HepG2 (cell line): ENCODE results near the gene NEK7. TPM values are rescaled to one million over a fixed set of nuclear protein-coding genes. Genes with fewer than 3 reads are reported as not detected.

ENCODE experiments used
- CTCF ChIP-seq: sonication (generic); formaldehyde crosslinking; IDR thresholded peaks from 2 replicates; pipeline ENCODE4 v1.5.0; 2020; ENCODE audit warnings: mild to moderate bottlenecking, missing genetic modification reagents, moderate library complexity
- HMGXB3 ChIP-seq: sonication (generic); formaldehyde crosslinking; IDR thresholded peaks from 2 replicates; pipeline ENCODE4 v1.4.0; 2020; ENCODE audit warnings: missing genetic modification reagents, borderline replicate concordance
- HNF4A ChIP-seq: sonication (generic); formaldehyde crosslinking; IDR thresholded peaks from 2 replicates; pipeline ENCODE4 v1.4.0; 2020; ENCODE audit warnings: missing genetic modification reagents
- MED13 ChIP-seq: sonication (generic); formaldehyde crosslinking; IDR thresholded peaks from 2 replicates; pipeline ENCODE4 v1.5.0; 2020; ENCODE audit warnings: missing genetic modification reagents
- MYC ChIP-seq: sonication (generic); formaldehyde crosslinking; IDR thresholded peaks from 2 replicates; pipeline ENCODE4 v1.9.0; 2021; ENCODE audit warnings: missing genetic modification reagents, borderline replicate concordance
- PAXIP1 ChIP-seq: sonication (generic); formaldehyde crosslinking; conservative IDR thresholded peaks from 2 replicates; pipeline ENCODE4 v1.4.0; 2020; ENCODE audit warnings: mild to moderate bottlenecking, missing genetic modification reagents, moderate library complexity
- RARA ChIP-seq: IDR thresholded peaks from 2 replicates; pipeline ENCODE4 v1.6.1; 2016; ENCODE audit warnings: missing genetic modification reagents, missing compliant biosample characterization
- RBFOX2 ChIP-seq: fragments of 200-400 bp; formaldehyde crosslinking; IDR thresholded peaks from 2 replicates; pipeline ENCODE4 v1.6.1; 2017; ENCODE audit warnings: low read depth, mild to moderate bottlenecking, low read length
- ZNF564 ChIP-seq: sonication (generic); formaldehyde crosslinking; IDR thresholded peaks from 2 replicates; pipeline ENCODE4 v1.8.1; 2023; ENCODE audit warnings: mild to moderate bottlenecking, missing genetic modification reagents
- ZNF839 ChIP-seq: sonication (generic); formaldehyde crosslinking; IDR thresholded peaks from 2 replicates; pipeline ENCODE4 v1.4.0; 2020; ENCODE audit warnings: missing genetic modification reagents, mild to moderate bottlenecking, borderline replicate concordance
- polyA plus RNA-seq, 8 experiments: library from polyadenylated mRNA; depleted of rRNA in 3 of 8; stranded (reverse) in 7 of 8; unstranded in 1 of 8; fragments of >200 nt; fragmentation: Illumina TruSeq in 4 of 8; extraction: Trizol in 4 of 8; gene quantifications; 2 replicates each; pipeline versions ENCODE4 v1.2.1 to v1.2.3, GENCODE V29; 2011 to 2016; ENCODE audit warnings: low read depth in 4 of 8, missing spikeins in 1 of 8, mixed read lengths in 1 of 8; ENCODE audit not compliant: insufficient read depth in 1 of 8
- total RNA-seq, 5 experiments: library from RNA; depleted of rRNA; stranded (reverse); fragments of >200 nt; fragmentation: Illumina TruSeq; extraction: Trizol; gene quantifications; 2 replicates each; pipeline ENCODE4 v1.2.3, GENCODE V29; 2016; ENCODE audit warnings: low read depth in 1 of 5

NEK7 gene
- total and polyA plus RNA-seq, 2 of the 13 experiments (the other 11 are each of a cell fraction or from before 2014, with no cell fraction given): 18.1 to 19.2 TPM

GRCh38 chr1:198346178-198346577 is 189.4 kb downstream of the NEK7 start (continued):
- no peak for TF ChIP-seq PAXIP1 (CRISPR knock-in tag)
- no peak for TF ChIP-seq ZNF839 (CRISPR knock-in tag)
- TF ChIP-seq HNF4A (CRISPR knock-in tag): peak; percentile 33; the same call in 1 of the 2 replicates
- no peak for TF ChIP-seq CTCF (CRISPR knock-in tag)
- no peak for TF ChIP-seq HMGXB3 (CRISPR knock-in tag)
- no peak for TF ChIP-seq RBFOX2
- TF ChIP-seq MED13 (CRISPR knock-in tag): no peak
- TF ChIP-seq RARA (CRISPR knock-in tag): peak; percentile 58
- TF ChIP-seq MYC (CRISPR knock-in tag): no peak
- TF ChIP-seq ZNF564 (CRISPR knock-in tag): no peak
